Esophagus squamous epithelium (tissue), 4 donors: Measurements from ENCODE around the gene SSX2IP.

Experiments
- POLR2A ChIP-seq, 4 donors: fragments of 450-650 bp; IDR thresholded peaks; one replicate each; pipeline ENCODE4 v1.6.1; 2017; ENCODE audit warnings: antibody characterized with exemption in 4 of 4, mild to moderate bottlenecking in 4 of 4, moderate library complexity in 3 of 4
- TF ChIP-seq, protein P1 (sequence below), 6 experiments: fragments of 450-650 bp in 4 of 6; fragments of 200-600 bp in 2 of 6; sonication (generic) in 2 of 6; IDR thresholded peaks; one replicate each; pipeline ENCODE4 v1.5.1; 2016 to 2019; ENCODE audit warnings: antibody characterized with exemption in 6 of 6, mild to moderate bottlenecking in 4 of 6, moderate library complexity in 4 of 6

DNA sequence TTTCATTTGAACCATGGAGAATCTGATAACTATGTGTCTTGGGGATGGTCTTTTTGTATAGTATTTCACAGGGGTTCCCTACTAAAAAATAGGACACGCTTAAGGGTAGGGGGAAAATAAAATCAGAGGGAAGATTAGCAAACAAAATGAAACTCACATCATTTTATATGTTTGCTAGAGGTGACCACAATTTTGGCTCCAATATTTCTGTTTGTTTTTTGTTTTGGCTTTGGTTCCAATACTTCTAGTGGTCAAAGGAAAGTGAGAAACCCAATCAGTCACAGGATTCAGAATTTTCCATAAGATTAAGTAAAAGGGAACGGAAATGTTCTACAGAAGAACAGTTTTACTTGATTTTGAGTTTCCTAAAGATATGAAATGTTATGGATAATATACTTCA lies 42.3 kb upstream of the SSX2IP start:
- TF ChIP-seq, protein P1, sequence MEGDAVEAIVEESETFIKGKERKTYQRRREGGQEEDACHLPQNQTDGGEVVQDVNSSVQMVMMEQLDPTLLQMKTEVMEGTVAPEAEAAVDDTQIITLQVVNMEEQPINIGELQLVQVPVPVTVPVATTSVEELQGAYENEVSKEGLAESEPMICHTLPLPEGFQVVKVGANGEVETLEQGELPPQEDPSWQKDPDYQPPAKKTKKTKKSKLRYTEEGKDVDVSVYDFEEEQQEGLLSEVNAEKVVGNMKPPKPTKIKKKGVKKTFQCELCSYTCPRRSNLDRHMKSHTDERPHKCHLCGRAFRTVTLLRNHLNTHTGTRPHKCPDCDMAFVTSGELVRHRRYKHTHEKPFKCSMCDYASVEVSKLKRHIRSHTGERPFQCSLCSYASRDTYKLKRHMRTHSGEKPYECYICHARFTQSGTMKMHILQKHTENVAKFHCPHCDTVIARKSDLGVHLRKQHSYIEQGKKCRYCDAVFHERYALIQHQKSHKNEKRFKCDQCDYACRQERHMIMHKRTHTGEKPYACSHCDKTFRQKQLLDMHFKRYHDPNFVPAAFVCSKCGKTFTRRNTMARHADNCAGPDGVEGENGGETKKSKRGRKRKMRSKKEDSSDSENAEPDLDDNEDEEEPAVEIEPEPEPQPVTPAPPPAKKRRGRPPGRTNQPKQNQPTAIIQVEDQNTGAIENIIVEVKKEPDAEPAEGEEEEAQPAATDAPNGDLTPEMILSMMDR (IDR thresholded peaks at IDR 0.05): no peak
- TF ChIP-seq POLR2A (IDR thresholded peaks at IDR 0.05): no peak
